Activated CD4-positive, alpha-beta T cell treated with anti-CD3 and anti-CD28 coated beads for 48 hours (primary cell): ENCODE data around the gene CDK13.

Source experiments
- DNase-seq: peaks from one replicate; pipeline ENCODE4 v3.0.0-alpha.2; 2020

Gene CDK13

GRCh38 chr7:39949971-39950472 is at the start of gene CDK13:
Gene CDK13, plus strand, starts transcription at chr7:39950256. Its CDS starts 386 bp downstream, at chr7:39950642.
- DNase-seq = peak; percentile 86

- DNase-seq = no peak
Observed at GRCh38 chr7:39904077-39904486, 46.0 kb upstream of the CDK13 start.

GRCh38 chr7:39908141-39908540 is 41.9 kb upstream of the CDK13 start:
- DNase-seq = no peak

DNA sequence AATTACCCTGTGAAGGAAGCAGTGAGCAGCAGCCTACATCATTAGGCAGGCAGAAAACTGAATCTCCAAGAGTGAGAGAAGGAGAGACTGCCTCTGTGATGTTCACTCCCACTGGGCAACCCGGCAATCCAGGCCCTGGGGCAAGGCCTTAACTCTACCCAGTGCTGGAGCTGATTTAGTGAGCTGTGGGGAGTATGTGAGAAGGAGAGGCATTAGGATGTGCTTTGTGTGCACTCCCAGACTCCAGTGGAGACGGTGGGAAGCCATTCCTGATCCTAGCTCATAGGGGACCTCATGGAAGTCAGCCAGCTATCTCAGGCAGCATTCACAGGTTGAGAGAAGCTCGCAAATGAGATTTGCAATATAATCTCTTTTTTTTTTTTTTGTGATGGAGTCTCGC is 41.1 kb upstream of the CDK13 start:
- DNase-seq = no peak

DNA sequence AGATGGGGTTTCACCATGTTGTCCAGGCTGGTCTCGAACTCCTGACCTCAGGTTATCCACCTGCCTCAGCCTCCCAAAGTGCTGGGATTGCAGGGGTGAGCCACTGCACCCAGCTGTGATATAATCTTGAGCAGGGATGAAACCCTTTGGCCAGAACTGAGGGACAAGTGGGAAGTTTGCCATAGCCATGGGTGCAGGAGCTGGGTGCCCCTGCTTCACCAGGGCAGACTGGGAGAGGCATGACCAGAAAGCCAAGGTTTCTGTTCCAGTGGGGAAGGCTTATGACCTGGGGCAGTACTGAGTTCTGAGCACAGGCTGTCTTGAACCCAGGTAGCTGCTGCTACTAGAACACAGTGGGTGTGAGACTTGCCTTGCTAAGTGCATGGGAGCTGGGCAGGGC is 40.5 kb upstream of the CDK13 start:
- DNase-seq = no peak

DNA sequence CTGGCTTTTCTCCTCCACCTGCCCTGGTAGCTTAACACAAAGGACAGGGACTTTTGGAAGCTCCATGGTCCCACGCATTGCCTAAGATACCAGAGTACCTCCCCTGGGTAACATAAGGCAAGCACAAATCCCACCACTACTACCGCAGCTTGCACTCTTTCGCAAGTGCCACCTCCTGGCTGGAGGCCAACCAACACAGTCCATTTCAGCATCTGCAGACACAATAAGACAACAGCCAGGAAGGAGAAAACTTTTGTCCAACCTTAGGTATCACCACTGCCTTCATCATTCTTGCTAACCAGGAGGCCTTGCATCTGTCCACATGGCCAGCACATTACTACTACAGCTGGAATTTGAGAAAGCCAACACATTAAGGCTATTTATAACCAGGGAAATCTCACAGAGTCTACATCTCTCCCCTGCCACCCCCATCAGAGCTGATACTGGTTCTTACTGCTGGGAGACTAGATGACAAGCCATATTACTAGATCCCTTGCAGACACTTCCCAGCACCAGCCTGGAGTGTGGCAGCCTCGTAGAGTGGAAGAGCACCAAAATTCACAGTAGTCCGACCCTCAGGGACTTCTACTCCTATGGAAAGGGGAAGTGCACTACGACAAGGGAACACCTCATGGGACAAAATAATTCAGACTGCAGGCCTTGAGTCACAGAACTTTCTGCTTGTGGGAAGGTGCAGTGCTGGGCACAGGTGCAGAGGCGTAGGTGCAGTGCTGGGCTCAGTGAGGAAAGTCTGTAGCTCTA is 39.8 kb upstream of the CDK13 start:
- DNase-seq = no peak

DNA sequence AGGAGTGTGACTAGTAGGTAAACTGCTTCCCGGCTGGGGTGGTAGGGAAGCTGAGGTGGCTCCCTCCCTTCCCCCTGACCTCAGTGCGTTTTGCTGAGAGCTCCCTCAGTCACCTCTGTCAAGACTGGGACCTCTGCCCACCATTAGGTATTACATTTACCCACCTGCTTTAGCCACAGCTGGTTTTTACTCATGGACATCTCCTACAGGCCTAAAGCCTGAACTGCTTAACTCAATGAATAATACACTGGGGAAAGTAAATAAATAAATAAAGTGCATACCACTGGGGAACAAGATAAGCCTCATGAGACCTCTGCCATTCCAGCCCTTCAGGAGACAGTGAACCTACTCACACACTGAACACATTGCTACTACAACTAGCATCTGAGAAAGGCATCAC is 38.9 kb upstream of the CDK13 start:
- DNase-seq = no peak

DNA sequence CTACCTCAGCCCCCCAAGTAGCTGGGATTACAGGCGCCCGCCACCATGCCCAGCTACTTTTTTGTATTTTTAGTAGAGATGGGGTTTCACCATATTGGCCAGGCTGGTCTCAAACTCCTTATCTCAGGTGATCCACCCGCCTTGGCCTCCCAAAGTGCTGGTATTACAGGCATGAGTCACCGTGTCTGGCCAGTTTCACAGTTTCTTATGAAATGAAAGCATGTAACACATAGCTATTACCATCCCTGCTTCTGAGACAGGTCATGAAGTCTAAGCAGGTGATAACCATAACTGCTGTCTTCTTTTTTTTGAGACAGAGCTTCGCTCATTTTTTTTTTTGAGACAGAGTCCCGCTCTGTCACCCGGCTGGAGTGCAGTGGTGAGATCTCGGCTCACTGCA is 34.2 kb upstream of the CDK13 start:
- DNase-seq = peak; percentile 9

- no peak for DNase-seq
Observed at GRCh38 chr7:39919646-39920045, 30.4 kb upstream of the CDK13 start.

DNA sequence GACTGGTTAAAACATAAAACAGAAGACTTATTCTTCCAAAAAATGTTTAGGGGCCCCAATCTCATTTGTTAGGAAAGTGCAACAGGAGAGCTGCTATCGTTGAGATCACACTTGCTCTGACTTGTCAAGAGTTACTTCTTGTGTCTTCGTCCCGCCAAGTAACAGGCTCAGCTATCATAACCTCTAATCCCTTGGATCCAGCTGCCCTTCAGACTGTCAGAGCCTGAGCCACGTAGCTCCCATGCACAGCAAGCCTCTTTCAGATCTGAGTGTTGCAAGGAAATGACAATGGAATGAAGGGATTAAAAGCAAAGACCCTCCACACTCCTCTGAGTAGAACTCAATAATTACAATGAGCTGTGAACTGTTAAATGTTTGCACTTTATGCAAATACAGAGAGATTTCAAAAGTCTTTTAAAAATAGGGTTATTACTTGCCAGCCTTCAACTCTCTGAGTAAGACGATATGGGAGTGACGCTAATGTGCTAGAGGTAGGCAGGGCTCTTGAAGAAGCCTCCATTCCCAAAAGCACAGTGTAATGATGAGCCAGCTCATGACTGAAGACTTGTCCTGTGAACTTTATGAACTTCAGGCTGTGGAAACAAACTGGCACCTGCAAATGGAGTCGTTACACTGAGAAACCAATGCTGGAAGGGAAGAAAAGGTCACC is 28.4 kb upstream of the CDK13 start:
- DNase-seq = no peak

- no peak for DNase-seq
Observed at GRCh38 chr7:39922580-39922979, 27.5 kb upstream of the CDK13 start.

DNA sequence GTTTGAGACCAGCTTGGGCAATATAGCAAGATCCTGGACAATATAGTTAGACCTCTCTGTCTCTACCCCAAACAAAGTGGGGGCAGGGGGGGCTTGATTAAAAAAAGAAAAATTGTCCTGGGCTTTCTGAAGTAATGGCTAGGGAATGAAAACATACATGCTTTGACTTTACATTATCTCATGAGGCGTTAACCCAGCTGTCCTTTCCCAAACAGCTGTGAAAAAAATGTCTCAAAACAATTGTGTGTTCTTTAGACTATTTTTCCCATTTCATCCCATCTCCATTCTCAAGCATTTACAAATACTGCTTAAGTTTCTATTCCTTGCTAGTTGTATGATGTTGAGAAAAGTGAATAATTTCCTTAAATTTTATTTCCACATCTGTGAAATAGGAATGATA is 27.0 kb upstream of the CDK13 start:
- no peak for DNase-seq

DNA sequence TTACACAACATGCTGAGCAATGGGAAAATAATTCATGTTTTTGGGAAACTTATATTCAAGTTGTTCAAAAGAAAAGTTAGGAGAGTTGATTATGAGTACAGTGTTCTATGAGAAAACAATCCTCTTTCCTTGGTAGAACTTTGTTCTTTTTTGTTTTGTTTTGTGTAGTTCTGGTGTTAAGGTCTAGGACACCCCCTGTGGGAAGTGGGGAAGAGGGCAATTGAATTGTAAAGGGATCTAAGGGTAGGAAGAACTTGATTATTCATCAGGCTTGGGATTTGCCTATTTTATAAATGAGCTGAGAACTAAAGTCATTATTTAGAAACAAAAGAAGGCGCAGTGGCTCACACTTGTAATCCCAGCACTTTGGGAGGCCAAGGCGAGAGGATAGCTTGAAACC is 25.9 kb upstream of the CDK13 start:
- no peak for DNase-seq

DNA sequence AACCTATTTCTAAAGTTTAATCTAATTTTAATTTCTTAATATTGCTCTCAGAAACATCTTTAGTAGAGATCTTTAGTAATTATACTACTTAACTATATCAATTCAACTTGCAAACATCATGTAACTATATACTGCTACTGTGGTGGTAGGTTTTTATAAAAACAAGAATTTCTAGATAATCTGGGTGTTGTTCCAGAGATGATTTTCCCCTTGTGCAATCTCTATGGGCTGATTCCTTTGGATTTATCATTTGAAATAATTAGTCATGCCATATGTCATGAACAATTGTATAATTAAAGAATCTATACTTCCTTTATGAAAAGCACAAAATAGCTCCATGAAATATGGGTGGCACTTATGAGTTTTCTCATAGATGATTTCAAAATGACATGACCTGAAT is 23.9 kb upstream of the CDK13 start:
- no peak for DNase-seq

GRCh38 chr7:39927018-39927417 is 23.0 kb upstream of the CDK13 start:
- DNase-seq = no peak

- DNase-seq = no peak
Observed at GRCh38 chr7:39934132-39934531, 15.9 kb upstream of the CDK13 start.

DNA sequence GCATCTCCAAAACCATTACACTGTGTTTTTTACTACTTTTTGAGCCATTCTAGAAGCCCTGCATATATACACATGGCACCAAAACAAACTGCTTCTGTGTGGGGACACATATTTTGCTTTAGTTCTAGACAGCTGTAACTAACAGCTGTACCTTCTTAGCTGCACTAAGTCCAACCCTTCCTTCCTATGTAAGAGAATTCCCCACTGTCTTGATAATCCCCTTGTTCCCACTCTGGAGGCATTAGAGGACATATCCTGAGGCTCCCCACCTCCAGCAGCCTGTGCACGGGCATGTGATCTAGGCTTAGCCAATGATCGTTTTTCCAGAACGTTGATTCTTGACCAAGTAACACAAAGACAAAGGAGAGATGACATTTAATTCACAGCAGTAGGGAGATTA is 13.3 kb upstream of the CDK13 start:
- no peak for DNase-seq

DNA sequence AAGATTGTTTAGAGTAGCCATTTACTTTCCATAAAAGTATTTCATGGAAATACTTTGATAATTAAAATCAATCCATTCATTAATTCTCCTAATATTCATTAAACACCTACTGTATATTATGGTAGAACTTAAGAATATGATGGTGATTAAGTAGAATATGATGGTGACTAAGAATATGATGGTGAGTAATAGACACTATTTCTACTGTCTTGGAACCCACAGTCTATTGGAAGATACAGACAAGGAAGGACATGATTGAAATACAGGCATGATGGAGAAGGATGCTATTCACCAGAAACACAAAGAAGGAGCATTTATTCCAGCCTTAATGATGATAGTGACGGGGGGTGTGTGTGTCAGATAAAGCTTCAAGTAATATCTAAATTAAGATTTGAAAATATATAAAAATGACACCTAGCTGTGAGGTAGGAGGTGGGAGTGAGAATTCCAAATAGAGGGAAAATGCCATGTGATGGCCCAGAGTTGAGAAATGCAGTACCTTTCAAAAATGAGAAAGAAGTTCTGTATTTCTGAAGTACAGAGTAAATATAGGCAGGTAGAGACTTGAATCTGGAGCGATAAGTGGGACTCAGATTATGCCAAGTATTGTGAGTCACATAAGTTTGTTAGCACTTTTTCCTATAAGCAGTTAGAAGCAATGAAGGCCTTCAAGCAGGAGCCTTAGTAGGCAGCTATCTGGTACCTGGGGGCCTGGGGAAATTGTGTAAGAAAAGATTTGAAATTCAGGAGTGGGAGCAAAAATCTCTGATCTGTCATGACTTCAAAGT is 12.5 kb upstream of the CDK13 start:
- DNase-seq = no peak

DNA sequence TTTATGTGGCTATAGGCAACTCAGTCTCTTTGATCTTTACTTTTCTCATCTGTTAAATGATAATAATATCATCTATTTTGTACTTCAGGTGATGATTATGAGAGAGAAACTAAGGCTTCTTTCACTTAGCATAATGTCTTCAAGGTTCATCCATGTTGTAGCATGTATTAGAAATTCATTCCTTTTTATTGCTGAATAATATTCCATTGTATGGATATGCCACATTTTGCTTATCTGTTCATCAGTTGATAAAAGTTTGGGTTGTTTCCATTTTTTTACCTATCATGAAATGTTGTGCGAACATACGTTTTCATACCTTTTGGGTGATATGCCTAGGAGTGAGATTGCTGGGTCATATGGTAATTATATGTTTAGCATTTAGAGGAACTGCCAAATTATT is 7.2 kb upstream of the CDK13 start:
- no peak for DNase-seq

DNA sequence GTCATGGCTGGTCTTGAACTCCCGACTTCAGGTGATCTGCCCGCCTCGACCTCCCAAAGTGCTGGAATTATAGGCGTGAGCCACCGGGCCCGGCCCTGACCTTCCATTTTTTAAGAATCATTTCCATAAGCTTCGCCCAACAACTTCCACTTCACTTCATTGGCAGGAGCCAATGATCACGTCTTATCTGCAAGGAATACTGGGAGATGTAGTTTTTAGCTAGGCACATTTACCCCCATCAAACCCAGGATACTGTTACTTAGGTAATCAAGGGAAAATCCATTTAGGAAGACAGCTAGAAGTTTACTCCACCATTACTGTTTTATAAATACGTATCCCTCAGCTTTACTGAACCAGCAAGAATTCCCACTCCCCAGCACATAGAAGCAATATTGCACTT is 3.4 kb upstream of the CDK13 start:
- DNase-seq = no peak

DNA sequence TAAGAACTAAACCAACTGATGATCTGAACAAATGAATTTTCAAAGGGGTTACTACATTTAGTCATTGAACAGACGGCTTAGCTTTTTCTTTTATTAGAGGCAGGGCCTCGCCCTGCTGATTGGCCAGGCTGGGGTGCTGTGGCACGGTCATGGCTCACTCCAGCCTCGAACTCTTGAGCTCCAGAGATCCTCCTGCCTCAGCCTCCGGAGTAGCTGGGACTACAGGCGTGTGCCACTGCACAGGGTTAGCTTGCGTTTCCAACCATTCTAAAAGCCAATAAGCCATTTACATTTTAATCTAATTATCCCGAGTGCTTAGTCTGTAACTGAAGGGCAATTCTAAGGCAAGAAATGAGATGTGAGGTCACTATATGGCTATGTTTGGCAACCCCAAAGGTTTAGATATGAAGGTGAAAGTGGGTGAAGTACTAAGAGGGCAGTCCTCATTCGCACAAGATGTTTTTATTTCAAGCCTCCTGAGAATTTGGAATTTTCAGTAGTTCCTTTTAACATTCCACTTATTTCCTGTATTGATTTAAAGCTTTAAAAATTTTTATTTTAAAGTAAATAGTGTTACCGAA is 1.6 kb upstream of the CDK13 start:
- DNase-seq = peak; percentile 37

DNA sequence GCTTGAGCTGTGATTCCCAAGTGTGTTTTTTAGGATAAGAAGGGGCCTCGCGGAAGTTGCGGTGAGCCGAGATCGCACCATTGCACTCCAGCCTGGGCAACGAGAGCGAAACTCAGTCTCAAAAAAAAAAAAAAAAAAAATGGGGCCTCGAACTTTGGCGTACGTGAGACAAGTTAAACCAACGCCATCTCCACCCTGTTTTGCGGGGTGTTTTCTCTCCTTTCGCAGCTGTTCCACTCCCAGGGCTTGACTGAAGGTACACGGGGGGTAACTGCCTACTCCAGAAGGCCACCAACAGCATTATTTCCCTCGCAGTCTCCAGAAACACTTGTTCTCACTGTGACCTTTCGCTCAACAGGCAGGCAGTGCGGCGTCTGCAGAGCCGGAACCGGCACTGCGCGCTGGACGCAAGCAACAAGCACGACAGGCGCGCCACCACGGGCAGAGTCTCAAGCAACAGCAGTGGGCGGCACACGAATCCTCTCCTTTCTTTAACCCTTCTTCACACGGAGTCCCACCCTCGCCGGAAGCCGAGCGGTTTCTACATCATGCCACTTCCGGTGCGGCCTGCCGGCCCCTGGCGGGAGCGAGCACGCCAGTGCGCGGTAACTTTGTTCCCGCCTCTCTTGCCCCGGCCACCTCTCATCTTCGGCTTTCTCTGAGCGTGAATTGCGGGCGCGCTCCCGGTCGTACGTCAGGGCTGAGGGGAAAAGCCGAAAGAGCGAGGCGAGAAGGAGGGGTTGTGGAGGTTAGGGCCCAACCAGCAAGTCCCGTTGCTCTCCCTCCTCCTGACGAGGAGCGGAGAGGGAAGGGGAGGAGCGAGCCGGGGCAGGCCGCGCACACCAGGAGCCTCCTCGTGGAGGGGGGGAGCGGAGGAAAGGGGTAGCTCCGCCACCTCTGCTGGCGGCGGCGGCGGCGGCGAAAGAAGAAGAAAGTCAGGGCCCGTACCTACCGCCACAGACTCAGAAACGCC is 814 bp upstream of the CDK13 start:
- DNase-seq = peak; percentile 98
